DOHH2 (cell line): ENCODE measurements around the gene TCF3.

Source experiments
- H3F3A ChIP-seq: fragments of 200-600 bp; sonication (generic), shearing (Covaris generic); 2 replicates; pipeline ENCODE4 v1.6.0; 2016; ENCODE audit warnings: antibody characterized with exemption, mild to moderate bottlenecking; ENCODE audit not compliant: control insufficient read depth, insufficient read depth
- H3K27ac ChIP-seq: fragments of 200-600 bp; sonication (generic); 2 replicates; pipeline ENCODE4 v1.5.1; 2014; ENCODE audit warnings: low read depth, mild to moderate bottlenecking, low read length, moderate library complexity
- H3K27me3 ChIP-seq: fragments of 200-600 bp; sonication (generic); 2 replicates; pipeline ENCODE4 v1.6.1; 2014; ENCODE audit warnings: mild to moderate bottlenecking, low read length, mixed read lengths; ENCODE audit not compliant: control insufficient read depth
- H3K36me3 ChIP-seq: fragments of 200-600 bp; sonication (generic); 2 replicates; pipeline ENCODE4 v1.6.1; 2014; ENCODE audit warnings: mild to moderate bottlenecking, low read length, moderate library complexity, mixed read lengths; ENCODE audit not compliant: control insufficient read depth
- H3K4me1 ChIP-seq: fragments of 200-600 bp; sonication (generic); 2 replicates; pipeline ENCODE4 v1.6.1; 2014; ENCODE audit warnings: mild to moderate bottlenecking, low read length, mixed read lengths; ENCODE audit not compliant: control insufficient read depth
- H3K4me2 ChIP-seq: fragments of 200-600 bp; sonication (generic); 2 replicates; pipeline ENCODE4 v1.6.0; 2014; ENCODE audit warnings: mild to moderate bottlenecking, low read length, moderate library complexity
- H3K4me3 ChIP-seq: fragments of 200-600 bp; sonication (generic); 2 replicates; pipeline ENCODE4 v1.5.1; 2014; ENCODE audit warnings: mild to moderate bottlenecking, low read length, mixed read lengths
- H3K79me2 ChIP-seq: fragments of 200-600 bp; sonication (generic); 2 replicates; pipeline ENCODE4 v1.6.1; 2014; ENCODE audit warnings: mild to moderate bottlenecking, low read length, mixed read lengths; ENCODE audit not compliant: control insufficient read depth
- H3K9me2 ChIP-seq: fragments of 200-600 bp; sonication (generic); replicated peaks from 2 replicates; pipeline ENCODE4 v1.6.1; 2014; ENCODE audit warnings: mild to moderate bottlenecking, low read length, mixed read lengths; ENCODE audit not compliant: control insufficient read depth
- H3K9me3 ChIP-seq: fragments of 200-600 bp; sonication (generic); 2 replicates; pipeline ENCODE4 v1.6.1; 2014; ENCODE audit warnings: antibody characterized with exemption, low read length, mixed read lengths; ENCODE audit not compliant: control insufficient read depth, insufficient read depth
- H4K20me1 ChIP-seq: fragments of 200-600 bp; sonication (generic); 2 replicates; pipeline ENCODE4 v1.6.0; 2014; ENCODE audit warnings: low read depth, mild to moderate bottlenecking, antibody characterized with exemption, low read length, moderate library complexity; ENCODE audit not compliant: control insufficient read depth, insufficient read depth
- EZH2phosphoT487 ChIP-seq: fragments of 200-600 bp; sonication (generic); IDR thresholded peaks from 2 replicates; pipeline ENCODE4 v1.6.1; 2017; ENCODE audit warnings: borderline replicate concordance, mild to moderate bottlenecking, antibody characterized with exemption, low read length, moderate library complexity, mixed read lengths
- TF ChIP-seq, protein P1 (sequence below): fragments of 200-600 bp; sonication (generic); IDR thresholded peaks from one replicate; pipeline ENCODE4 v1.5.1; 2014; ENCODE audit warnings: antibody characterized with exemption, mild to moderate bottlenecking, low read depth, low read length; ENCODE audit not compliant: poor library complexity, severe bottlenecking

TCF3 gene

DNA sequence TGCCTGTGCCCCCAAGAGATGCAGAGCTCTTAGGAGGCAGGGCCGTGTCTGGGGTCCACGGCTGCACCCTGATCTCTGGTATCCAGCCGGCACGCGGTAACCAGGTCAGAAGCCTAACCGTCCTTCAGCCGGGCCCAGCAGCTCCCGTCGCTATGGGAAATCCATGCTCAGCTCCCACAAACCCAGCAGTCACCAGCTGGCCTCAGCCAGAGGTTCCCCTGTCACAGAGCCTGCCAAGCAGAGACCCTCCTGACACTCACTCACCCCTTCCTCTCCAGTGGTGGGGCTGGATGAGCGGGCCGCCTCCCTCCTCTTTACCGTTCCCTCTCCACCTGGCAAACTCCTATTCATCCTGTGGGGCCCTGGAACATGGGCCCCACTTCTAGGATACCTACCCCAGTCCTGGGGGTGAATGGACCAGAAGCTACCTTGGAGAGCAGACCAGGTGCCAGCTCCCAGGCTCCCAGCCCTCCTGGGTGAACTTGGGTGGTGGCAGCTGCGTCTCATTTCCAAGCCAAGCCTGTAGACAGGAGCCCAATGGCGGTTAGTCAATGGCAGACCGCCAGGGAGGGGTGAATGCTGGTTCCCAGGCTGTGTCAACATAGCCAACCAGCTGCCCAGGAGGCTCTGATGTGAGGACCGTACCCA lies 21.4 kb upstream of the TCF3 start:
- no peaks in the 10 kb centered on the region; the same call in 1 of the 2 replicates for H3K27me3 ChIP-seq
- H3F3A ChIP-seq, result peaks cover 2% of the 10 kb centered on the region
- TF ChIP-seq, protein P1, sequence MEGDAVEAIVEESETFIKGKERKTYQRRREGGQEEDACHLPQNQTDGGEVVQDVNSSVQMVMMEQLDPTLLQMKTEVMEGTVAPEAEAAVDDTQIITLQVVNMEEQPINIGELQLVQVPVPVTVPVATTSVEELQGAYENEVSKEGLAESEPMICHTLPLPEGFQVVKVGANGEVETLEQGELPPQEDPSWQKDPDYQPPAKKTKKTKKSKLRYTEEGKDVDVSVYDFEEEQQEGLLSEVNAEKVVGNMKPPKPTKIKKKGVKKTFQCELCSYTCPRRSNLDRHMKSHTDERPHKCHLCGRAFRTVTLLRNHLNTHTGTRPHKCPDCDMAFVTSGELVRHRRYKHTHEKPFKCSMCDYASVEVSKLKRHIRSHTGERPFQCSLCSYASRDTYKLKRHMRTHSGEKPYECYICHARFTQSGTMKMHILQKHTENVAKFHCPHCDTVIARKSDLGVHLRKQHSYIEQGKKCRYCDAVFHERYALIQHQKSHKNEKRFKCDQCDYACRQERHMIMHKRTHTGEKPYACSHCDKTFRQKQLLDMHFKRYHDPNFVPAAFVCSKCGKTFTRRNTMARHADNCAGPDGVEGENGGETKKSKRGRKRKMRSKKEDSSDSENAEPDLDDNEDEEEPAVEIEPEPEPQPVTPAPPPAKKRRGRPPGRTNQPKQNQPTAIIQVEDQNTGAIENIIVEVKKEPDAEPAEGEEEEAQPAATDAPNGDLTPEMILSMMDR, result no peak
- no peak for TF ChIP-seq EZH2phosphoT487
- H3K4me1 ChIP-seq, result peaks cover 42% of the 10 kb centered on the region
- H3K36me3 ChIP-seq, result no peaks in the 10 kb centered on the region
- no peak overlapping the region for H3K4me3 ChIP-seq
- no peak overlapping the region for H3K4me2 ChIP-seq
- H3K79me2 ChIP-seq, result no peaks in the 10 kb centered on the region
- H3K27ac ChIP-seq, result no peak overlapping the region
- no peaks in the 10 kb centered on the region for H3K9me3 ChIP-seq
- no peaks in the 10 kb centered on the region for H3K9me2 ChIP-seq
- no peaks in the 10 kb centered on the region for H4K20me1 ChIP-seq

DNA sequence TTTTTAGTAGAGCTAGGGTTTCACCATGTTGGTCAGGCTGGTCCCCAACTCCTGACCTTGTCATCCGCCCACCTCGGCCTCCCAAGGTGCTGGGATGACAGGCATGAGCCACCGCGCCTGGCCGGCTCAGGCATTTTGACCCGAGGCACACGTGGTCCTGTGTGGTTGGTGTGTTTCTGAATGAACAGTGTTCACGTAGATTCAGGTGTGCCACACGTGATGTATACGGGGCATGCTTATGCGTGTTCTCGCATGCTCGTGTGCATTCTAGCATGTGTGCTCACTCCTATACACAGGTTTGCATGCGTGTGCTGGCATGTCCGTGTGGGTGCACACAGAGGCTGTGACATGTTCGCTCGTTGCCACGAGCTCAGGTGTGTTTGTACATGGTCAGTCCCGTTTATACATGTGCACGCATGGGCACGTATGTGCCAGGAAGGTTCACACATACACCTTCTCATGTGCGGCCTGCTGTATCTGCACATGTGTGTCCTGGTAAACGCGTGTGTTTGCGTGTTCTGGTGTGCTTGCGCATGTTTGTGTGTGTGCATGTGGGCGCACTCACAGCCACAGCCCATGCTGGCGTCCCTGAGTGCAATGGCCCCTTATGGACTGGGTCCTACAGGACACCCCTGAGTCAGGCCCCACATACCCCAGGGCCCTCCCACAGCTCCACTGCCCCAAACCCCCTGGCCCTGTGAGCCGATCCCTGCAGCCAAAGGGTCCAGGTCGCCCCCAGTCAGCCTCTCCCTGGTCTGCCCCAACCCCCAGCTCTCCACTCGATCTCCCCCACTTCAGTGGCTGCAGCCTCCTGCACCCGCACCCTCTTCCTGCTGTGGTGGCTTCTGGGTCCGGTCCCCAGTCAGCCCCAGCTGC lies 20.6 kb upstream of the TCF3 start:
- Histone ChIP-seq H3K27me3 (no peaks in the 10 kb centered on the region; the same call in 1 of the 2 replicates), H3K9me2 (no peaks in the 10 kb centered on the region), H4K20me1 (no peaks in the 10 kb centered on the region), H3K79me2 (no peaks in the 10 kb centered on the region), H3K27ac (no peak overlapping the region), H3K4me3 (no peak overlapping the region), H3F3A (peaks cover 10% of the 10 kb centered on the region), H3K4me2 (no peak overlapping the region), H3K36me3 (no peaks in the 10 kb centered on the region; the same call in 1 of the 2 replicates), H3K9me3 (no peaks in the 10 kb centered on the region), H3K4me1 (peaks cover 49% of the 10 kb centered on the region)
- TF ChIP-seq, protein P1, result no peak
- no peak for TF ChIP-seq EZH2phosphoT487

DNA sequence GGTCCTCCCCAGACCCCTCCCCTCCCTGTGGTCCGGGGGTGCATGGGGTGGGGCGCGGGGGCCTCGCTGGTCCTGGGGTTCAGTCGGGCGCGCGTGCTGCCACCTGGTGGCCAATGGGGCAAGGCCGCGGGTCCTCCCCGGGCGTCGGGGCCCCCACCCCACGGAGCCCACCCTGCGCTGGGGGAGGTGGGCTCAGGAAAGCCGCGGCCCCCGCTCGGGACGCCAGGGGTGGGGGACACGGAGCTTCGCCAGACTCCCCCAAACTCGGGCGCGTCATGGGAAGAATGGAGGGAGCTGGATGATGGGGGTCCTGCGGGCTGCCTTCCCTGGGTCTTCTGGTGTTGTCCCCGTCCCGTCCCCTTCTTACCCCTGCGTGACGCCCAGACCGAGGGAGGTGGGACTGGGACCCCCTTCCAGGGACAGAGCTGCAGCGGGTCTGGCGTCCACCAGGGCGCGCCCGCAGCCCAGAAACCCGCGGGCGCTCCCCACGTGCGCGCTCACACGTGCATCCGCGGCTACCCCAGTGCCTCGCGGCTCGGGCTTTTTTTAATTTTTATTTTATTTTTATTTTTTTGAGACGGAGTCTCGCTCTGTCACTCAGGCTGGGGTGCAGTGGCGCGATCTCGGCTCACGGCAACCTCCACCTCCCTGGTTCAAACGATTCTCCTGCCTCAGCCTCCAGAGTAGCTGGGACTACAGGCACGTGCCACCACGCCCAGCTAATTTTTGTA lies 19.8 kb upstream of the TCF3 start:
- no peaks in the 10 kb centered on the region for H3K9me3 ChIP-seq
- H3K36me3 ChIP-seq, result no peaks in the 10 kb centered on the region; the same call in 1 of the 2 replicates
- no peaks in the 10 kb centered on the region for H4K20me1 ChIP-seq
- H3F3A ChIP-seq, result peaks cover 16% of the 10 kb centered on the region
- H3K79me2 ChIP-seq, result no peaks in the 10 kb centered on the region
- no peaks in the 10 kb centered on the region for H3K9me2 ChIP-seq
- no peaks in the 10 kb centered on the region; the same call in 1 of the 2 replicates for H3K27me3 ChIP-seq
- no peak for TF ChIP-seq EZH2phosphoT487
- TF ChIP-seq, protein P1, result peak; percentile 98
- peak overlapping the region; percentile 92 for H3K4me2 ChIP-seq
- H3K4me1 ChIP-seq, result peaks cover 57% of the 10 kb centered on the region
- H3K27ac ChIP-seq, result peak overlapping the region; percentile 20
- H3K4me3 ChIP-seq, result peak overlapping the region; percentile 82
